CD4-positive, alpha-beta T cell (primary cell): ENCODE results near the gene LAMTOR1. TPM values are rescaled to one million over a fixed set of nuclear protein-coding genes. Genes with fewer than 3 reads are reported as not detected.

ENCODE experiments used
- ATAC-seq: fragments of 200-7000 bp; cut with Tn5 transposase; one replicate; pipeline ENCODE4 v1.10.0; 2022; ENCODE audit warnings: mild to moderate bottlenecking; ENCODE audit not compliant: poor library complexity
- CTCF ChIA-PET: fragments of 350-600 bp; sonication (Branson Sonifier 250); formaldehyde crosslinking; loops from one replicate; lab custom pipeline; 2021; ENCODE audit warnings: antibody characterized with exemption, inconsistent platforms; lab: Charles Lee
- POLR2A ChIA-PET: fragments of 350-600 bp; sonication (Branson Sonifier 250); formaldehyde crosslinking; loops from one replicate; lab custom pipeline; 2021; ENCODE audit warnings: antibody characterized with exemption, inconsistent platforms; lab: Charles Lee
- DNase-seq, 14 experiments: peaks; one replicate each; pipeline ENCODE4 v3.0.0-alpha.2; 2013 to 2020; ENCODE audit warnings: mixed read lengths in 2 of 14
- H3K27ac ChIP-seq, 2 donors: one replicate each; pipeline versions ENCODE4 v1.5.1 to v1.7.0; 2013; ENCODE audit warnings: low read length in 2 of 2, low read depth in 1 of 2, mild to moderate bottlenecking in 1 of 2
- H3K27me3 ChIP-seq, 2 experiments: 1 replicate in 1 of 2; 2 replicates in 1 of 2; pipeline versions ENCODE4 v1.6.1 to v1.7.0; 2013; ENCODE audit warnings: low read length in 2 of 2, control low read depth in 1 of 2, mild to moderate bottlenecking in 1 of 2, moderate library complexity in 1 of 2; ENCODE audit not compliant: insufficient read depth in 2 of 2, control insufficient read depth in 1 of 2
- H3K36me3 ChIP-seq: one replicate; pipeline ENCODE4 v1.6.1; 2013; ENCODE audit warnings: low read length, control low read depth; ENCODE audit not compliant: insufficient read depth
- H3K4me1 ChIP-seq: one replicate; pipeline ENCODE4 v1.6.1; 2013; ENCODE audit warnings: low read length, control low read depth; ENCODE audit not compliant: insufficient read depth
- H3K4me3 ChIP-seq: one replicate; pipeline ENCODE4 v1.5.1; 2013; ENCODE audit warnings: mild to moderate bottlenecking, low read length, moderate library complexity
- H3K9me3 ChIP-seq, 2 experiments: 1 replicate in 1 of 2; 2 replicates in 1 of 2; pipeline versions ENCODE4 v1.6.1 to v1.7.0; 2013; ENCODE audit warnings: low read length in 2 of 2, mild to moderate bottlenecking in 2 of 2, control low read depth in 1 of 2, moderate library complexity in 1 of 2; ENCODE audit not compliant: control insufficient read depth in 1 of 2, insufficient read depth in 1 of 2
- H3K27ac Mint-ChIP-seq: one replicate; pipeline ENCODE4 v1.8.0; 2020; ENCODE audit warnings: mixed read lengths
- H3K27me3 Mint-ChIP-seq: one replicate; pipeline ENCODE4 v1.8.0; 2021; ENCODE audit warnings: mixed read lengths
- H3K36me3 Mint-ChIP-seq: one replicate; pipeline ENCODE4 v1.8.0; 2021; ENCODE audit warnings: low read depth, mixed read lengths
- H3K4me1 Mint-ChIP-seq: one replicate; pipeline ENCODE4 v1.8.0; 2021; ENCODE audit warnings: low read depth, mixed read lengths
- H3K4me3 Mint-ChIP-seq: one replicate; pipeline ENCODE4 v1.8.0; 2020; ENCODE audit warnings: mild to moderate bottlenecking, mixed read lengths
- H3K9me3 Mint-ChIP-seq: one replicate; pipeline ENCODE4 v1.8.0; 2020; ENCODE audit warnings: mixed read lengths
- CTCF ChIP-seq: fragments of 200-600 bp; IDR thresholded peaks from one replicate; pipeline ENCODE4 v1.8.0; 2022; ENCODE audit warnings: antibody characterized with exemption, mild to moderate bottlenecking
- intact Hi-C, 2 experiments: fragments of 100-400 bp; cut with DNase I in 1 of 2; cut with micrococcal nuclease in 1 of 2; formaldehyde crosslinking; loops; one replicate each; pipeline versions ENCODE4 v1.15.1 to v1.9.0; 2023 to 2025; cut with DNase I, micrococcal nuclease
- total RNA-seq, 174 experiments: library from RNA in 2 of 174; stranded (reverse) in 2 of 174; gene quantifications; one replicate each; pipeline ENCODE4 v1.2.3 and lab custom pipeline; 2021 to 2026

The LAMTOR1 gene
- total RNA-seq, 2 experiments from 2014 or later: 29.5 to 30.4 TPM

GRCh38 chr11:72116019-72116755, 13.1 kb upstream of the LAMTOR1 start:
- intact Hi-C loops: loop anchor here (10.0 kb wide), 2 partner anchors 109 to 679 kb away; partner anchors contain the start of genes INPPL1 (in 1 of the 2) and STARD10 (in 1 of the 2)

GRCh38 chr11:72114570-72114969, 11.5 kb upstream of the LAMTOR1 start:
- Mint-ChIP-seq H3K4me3 (no peak overlapping the region), H3K27ac (peak overlapping the region; percentile 98), H3K36me3 (peaks cover 30% of the 10 kb centered on the region), H3K27me3 (peaks cover 9% of the 10 kb centered on the region), H3K4me1 (peaks cover 19% of the 10 kb centered on the region), H3K9me3 (no peaks in the 10 kb centered on the region)
- DNase-seq (no peak), ATAC-seq (no peak)
- ChIA-PET POLR2A (interaction anchor here (1.4 to 1.8 kb wide), 2 partner anchors 74 to 186 kb away, joined by 3 to 8 read pairs; partner anchors contain the start of genes RNF121 and XNDC1N), CTCF (no interaction called here)
- no peak overlapping the region for H3K27ac ChIP-seq
- no peaks in the 10 kb centered on the region for H3K9me3 ChIP-seq
- no peaks in the 10 kb centered on the region for H3K27me3 ChIP-seq
- H3K4me3 ChIP-seq: no peak overlapping the region
- peaks cover 10% of the 10 kb centered on the region for H3K36me3 ChIP-seq
- peaks cover 17% of the 10 kb centered on the region for H3K4me1 ChIP-seq
- TF ChIP-seq CTCF: no peak
- intact Hi-C loops: loop anchor here (2.0 to 10.0 kb wide), 4 partner anchors 26 to 1763 kb away; partner anchors contain the start of genes COA4 (in 1 of the 2), INPPL1 (in 1 of the 2), PAAF1 (in 1 of the 2) and STARD10 (in 1 of the 2)

More at GRCh38 chr11:72116019-72116755, 13.1 kb upstream of the LAMTOR1 start:
- no peaks in the 10 kb centered on the region for H3K9me3 ChIP-seq
- TF ChIP-seq CTCF: no peak
- no peaks in the 10 kb centered on the region for H3K36me3 ChIP-seq
- no peak for DNase-seq
- no peak overlapping the region for H3K27ac ChIP-seq
- Mint-ChIP-seq H3K27me3 (peaks cover 14% of the 10 kb centered on the region), H3K36me3 (peaks cover 17% of the 10 kb centered on the region), H3K4me3 (no peak overlapping the region), H3K27ac (no peak overlapping the region), H3K4me1 (peaks cover 19% of the 10 kb centered on the region), H3K9me3 (no peaks in the 10 kb centered on the region)
- H3K27me3 ChIP-seq: no peaks in the 10 kb centered on the region
- POLR2A ChIA-PET: interaction anchor here (1.8 kb wide), 1 partner anchor 76 kb away, joined by 8 read pairs; no protein-coding TSS in a partner anchor
- ATAC-seq: no peak
- peaks cover 17% of the 10 kb centered on the region for H3K4me1 ChIP-seq
- CTCF ChIA-PET: no interaction called here
- no peak overlapping the region for H3K4me3 ChIP-seq

DNA sequence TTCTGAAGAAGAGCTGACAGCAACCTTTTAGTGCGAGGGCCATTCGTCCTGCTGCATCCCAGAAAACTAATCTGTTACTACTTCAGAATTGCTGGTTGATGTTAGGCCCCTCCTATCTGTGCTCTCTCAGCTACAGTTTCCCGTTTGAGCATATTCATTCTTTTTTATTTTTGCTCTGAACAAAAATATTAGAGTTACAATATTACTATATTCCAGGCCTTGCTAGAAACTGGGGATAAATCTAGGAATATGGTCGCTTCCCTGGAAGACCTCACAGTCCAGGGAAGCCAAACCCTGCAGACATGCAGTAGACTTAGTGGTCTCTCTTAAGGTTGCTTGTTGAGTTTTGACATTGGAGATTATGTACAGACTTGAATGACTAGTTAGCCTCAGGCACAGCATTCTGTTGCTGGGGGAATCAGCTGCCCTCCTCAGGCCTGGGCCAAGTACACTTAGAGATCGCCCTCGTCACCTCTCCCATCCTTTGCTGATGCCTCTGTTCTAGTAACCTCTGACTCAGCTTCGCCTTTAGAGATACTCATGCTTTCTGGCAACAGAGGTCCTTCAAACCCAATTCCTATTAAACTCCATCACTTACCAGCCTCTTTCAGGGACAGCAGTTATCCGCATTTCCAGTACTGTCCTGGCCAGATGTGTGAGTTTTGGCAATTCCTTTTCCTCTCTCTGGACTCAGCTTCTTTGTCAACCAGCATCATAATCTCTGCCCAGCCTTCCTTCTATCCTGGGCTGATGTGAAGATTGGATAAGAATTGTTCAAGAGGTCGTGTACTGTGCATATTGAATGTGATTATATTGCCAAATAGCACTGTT, 10.1 kb upstream of the LAMTOR1 start:
- Histone ChIP-seq H3K4me1 (peaks cover 17% of the 10 kb centered on the region), H3K9me3 (no peaks in the 10 kb centered on the region), H3K27me3 (no peaks in the 10 kb centered on the region), H3K27ac (peak overlapping the region; percentile 97 to 98), H3K4me3 (peak overlapping the region; percentile 68), H3K36me3 (peaks cover 17% of the 10 kb centered on the region)
- CTCF ChIA-PET: interaction anchor here (0.9 to 2.3 kb wide), 5 partner anchors 22 to 321 kb away, joined by 3 to 10 read pairs (median 3); partner anchors contain the start of gene CLPB
- no peak for TF ChIP-seq CTCF
- peak overlapping the region; percentile 93 for H3K4me3 Mint-ChIP-seq
- peaks cover under 1% of the 10 kb centered on the region for H3K27me3 Mint-ChIP-seq
- H3K27ac Mint-ChIP-seq: peak overlapping the region; percentile 98
- POLR2A ChIA-PET: interaction anchor here (0.7 to 3.4 kb wide), 22 partner anchors 11 to 1667 kb away, joined by 3 to 52 read pairs (median 4); partner anchors contain the start of genes INPPL1, LAMTOR1, RNF121 and XNDC1N
- H3K9me3 Mint-ChIP-seq: no peaks in the 10 kb centered on the region
- DNase-seq (peak in 1 of 14 experiments; percentile 17), ATAC-seq (no peak)
- H3K36me3 Mint-ChIP-seq: peaks cover 30% of the 10 kb centered on the region
- H3K4me1 Mint-ChIP-seq: peaks cover 19% of the 10 kb centered on the region
- intact Hi-C loops: loop anchor here (1.0 to 10.0 kb wide), 11 partner anchors 10 to 1764 kb away; partner anchors contain the start of genes LAMTOR1 (in 2 of the 2), LRRC51 (in 2 of the 2), NUMA1 (in 2 of the 2) and XNDC1N (in 2 of the 2)
